GM08714 (cell line): ENCODE results near the gene CYGB.

Experiments used
- H3K4me3 ChIP-seq: fragments of 200-500 bp; sonication (Bioruptor generic); 2 replicates; pipeline ENCODE4 v1.5.1; 2014; ENCODE audit warnings: mild to moderate bottlenecking, low read length, inconsistent platforms
- ZNF274 ChIP-seq: IDR thresholded peaks from 2 replicates; pipeline ENCODE4 v1.6.1; 2012; ENCODE audit warnings: mild to moderate bottlenecking, low read depth, low read length

The CYGB gene

GRCh38 chr17:76501827-76502307 is 35.6 kb downstream of the CYGB start:
- H3K4me3 ChIP-seq = peak overlapping the region; percentile 14; the same call in 1 of the 2 replicates

DNA sequence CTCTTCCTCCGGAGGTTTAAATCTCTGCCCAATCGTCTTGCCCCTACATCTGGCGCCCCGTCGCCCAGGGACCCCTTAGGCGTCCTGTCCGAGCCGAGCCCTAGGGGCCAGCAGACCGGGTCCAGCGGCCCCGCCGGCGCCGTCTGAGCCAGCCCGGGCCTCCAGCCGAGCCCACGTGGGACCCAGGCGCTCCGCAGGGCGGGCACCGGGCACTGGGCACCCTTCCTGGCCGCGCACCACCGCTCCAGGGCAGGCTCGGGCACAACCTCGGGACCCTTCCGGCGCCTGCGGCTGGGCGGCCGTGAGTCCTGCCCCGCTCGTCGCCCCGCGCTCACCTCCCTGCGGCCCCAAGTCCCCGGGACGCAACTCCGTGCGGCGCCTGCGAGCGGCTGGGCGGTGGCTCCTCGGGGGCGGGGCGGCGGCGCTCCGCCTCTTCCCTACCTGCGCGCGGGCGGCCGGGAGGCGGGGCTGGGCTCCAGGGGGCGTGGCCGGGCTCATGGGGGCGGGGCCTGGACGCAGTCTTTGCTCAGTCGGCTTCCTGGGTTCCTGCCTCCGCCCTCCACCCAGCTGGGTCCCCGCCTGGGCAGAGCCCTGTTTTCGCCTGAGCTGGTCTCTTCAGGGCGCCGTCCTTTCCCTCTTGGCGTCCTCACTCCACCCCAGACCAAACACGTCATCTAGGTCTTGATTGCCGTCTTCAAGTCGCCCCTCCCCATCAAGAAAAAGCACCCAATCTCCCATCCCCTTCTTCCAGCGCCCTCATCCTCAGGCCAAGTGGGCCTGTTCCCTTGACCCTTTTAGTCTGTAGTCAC is 36.3 kb downstream of the CYGB start, which contains the start of gene RHBDF2:
TSS of gene RHBDF2 (minus strand) at position 406 of the 809 bp plus-strand sequence. CDS start 19,899 bp downstream, outside the sequence.
- H3K4me3 ChIP-seq = peak within 1 kb of the TSS; percentile 70
- no peak for TF ChIP-seq ZNF274

More at GRCh38 chr17:76501827-76502307, 35.6 kb downstream of the CYGB start:
- no peak for TF ChIP-seq ZNF274

GRCh38 chr17:76500747-76501017 is 36.8 kb downstream of the CYGB start:
- no peak for TF ChIP-seq ZNF274
- H3K4me3 ChIP-seq = peak overlapping the region; percentile 70

GRCh38 chr17:76500074-76500746 is 37.3 kb downstream of the CYGB start:
- peak overlapping the region; percentile 70 for H3K4me3 ChIP-seq
- no peak for TF ChIP-seq ZNF274

DNA sequence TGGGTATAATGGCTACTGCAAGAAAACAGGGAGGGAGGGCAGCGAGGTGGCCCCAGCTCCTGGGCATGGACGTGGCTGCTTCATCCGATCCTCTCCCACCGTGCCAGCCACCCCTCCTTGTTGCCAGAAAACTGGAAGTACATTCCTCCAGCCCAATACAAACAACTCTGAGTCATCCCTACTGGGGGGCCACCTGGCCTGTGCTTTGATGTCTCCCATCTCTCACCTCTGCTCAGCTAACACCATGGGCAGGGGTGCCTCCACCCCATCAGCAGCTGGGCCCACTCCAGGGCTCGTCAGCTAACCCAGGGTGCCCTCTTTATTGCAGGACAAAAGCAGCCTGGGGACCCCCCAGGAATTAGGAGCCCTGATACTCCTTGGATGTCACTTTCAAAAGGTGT is 38.2 kb downstream of the CYGB start:
- no peak for TF ChIP-seq ZNF274

DNA sequence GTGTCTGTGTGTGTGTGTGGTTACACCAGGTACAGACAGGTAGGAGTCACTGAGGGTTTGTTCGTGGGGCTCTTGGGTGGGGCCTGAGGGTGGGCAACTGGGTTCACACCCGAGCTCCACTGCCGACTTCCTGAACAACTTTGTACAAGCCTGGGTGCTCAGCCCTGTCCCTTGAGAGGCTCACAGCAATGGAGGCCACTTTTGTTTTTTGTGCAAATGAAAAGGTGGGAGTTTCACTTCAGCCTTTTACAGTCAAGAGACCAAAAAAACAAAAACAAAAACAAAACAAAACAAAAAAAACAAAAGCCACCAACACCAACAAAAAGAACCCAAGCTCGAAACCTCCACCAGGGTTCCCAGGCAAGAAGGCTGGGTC is 38.6 kb downstream of the CYGB start:
- no peak for TF ChIP-seq ZNF274
- H3K4me3 ChIP-seq = peak overlapping the region; percentile 70; the same call in 1 of the 2 replicates

More for the DNA sequence above, 38.2 kb downstream of the CYGB start:
- peak overlapping the region; percentile 70; the same call in 1 of the 2 replicates for H3K4me3 ChIP-seq

DNA sequence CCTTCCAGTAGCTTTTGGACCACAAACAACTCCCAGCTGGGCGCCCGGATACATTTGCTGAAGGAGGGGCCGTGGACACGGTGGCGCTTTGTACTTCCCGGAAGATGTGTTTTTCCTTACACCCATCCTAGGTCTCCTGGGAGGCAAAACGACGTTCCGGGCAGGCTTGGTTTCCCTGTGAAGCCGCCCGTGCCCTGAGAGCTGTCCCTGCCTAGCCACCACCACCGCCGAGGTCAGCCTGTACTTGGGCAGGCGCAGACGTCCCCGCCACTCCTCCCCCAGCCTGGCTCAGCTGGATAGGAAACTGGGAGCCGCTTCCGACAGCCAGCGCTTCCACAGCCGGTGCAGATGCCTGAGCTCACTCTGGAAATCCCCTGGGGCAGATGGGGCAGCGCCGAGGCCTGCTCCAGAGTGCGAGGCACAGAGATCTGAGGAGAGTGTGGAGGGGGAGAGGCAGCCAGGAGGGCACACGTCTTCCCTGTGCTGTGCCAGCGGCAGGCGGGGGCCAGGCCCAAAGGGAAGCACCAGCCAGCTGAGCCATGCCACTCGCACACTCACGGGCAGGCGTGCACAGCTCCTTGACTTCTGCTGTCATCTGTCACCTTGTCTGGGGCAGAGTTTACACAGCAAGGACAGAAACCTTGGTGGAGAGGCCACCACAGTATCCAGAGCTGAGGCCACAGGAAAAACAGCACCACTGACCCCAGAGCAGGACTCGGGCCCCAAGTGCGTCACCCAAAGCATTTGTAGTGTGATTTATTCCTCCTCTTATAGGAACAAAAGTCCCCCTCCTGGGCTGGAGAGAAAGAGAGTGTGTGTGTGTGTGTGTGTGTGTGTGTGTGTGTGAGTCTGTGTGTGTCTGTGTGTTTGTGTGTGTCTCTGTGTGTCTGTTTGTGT is 39.3 kb downstream of the CYGB start:
- H3K4me3 ChIP-seq = peak overlapping the region; percentile 70; the same call in 1 of the 2 replicates
- no peak for TF ChIP-seq ZNF274

DNA sequence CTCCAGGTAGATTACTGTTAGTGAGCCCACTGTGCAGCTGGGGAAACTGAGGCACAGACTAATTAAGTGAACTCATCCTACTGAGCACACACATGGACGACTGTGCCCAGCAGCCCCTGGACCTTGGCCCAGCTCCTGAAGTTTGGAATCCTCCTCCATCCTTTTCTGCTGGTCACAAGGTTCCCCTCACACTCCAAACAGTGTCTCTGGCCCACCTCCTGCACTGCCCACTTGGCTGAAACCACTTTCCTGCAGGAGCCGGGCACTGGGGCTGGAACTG is 39.9 kb downstream of the CYGB start:
- TF ChIP-seq ZNF274 = no peak
- H3K4me3 ChIP-seq = no peak overlapping the region

DNA sequence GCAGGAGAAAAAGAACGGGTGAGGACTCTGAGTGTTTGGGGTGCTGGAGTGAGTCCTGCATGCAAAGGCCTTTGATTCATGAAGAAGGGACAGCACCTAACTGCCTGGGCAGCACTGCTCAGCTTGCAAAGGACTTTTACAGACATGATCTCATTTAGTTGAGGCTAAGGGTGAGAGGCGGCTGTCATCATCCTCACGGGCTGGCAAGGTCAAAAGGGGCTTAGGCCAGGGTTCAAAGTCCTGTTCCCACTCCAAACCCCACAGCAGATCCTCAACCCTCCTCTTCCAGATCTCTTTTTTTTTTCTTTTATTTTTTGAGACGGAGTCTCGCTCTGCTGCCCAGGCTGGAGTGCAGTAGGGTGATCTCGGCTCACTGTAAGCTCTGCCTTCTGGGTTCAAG is 41.0 kb downstream of the CYGB start:
- H3K4me3 ChIP-seq = no peak overlapping the region
- TF ChIP-seq ZNF274 = no peak

DNA sequence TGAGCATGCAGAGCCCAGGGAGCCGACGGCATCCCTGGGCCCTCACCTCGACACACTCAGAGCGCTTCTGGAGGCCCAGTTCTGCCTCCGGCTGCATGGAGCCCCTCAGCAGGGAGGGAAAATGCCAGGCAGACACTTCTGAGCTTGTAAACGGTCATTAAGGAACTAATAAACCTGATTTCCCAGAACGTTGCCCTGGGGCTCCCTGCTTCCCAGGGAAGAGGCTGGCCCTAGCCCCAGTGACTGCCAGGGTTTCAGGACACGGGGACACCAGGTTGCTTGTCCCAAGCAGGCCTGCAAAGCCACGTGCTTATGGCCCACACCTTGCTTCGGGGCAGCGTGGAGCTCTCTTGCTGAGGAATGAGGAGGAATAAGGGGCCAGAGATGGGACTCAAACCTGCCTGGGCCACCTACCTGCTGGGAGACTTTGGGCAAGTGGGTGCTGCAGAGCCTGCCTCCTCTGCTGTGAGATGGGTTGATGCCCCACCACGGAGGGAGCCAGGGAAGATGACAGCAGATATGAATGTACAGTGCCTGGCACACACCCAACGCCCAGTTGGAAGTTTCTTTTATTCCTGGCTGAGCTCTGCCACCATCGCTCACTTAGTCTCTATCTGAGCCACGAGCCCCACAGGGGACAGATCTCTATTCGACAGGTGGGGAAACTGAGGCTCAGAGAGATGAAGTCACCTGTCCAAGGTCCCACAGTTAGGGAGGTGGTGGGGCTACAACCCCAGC is 41.7 kb downstream of the CYGB start:
- TF ChIP-seq ZNF274 = no peak
- no peak overlapping the region for H3K4me3 ChIP-seq

DNA sequence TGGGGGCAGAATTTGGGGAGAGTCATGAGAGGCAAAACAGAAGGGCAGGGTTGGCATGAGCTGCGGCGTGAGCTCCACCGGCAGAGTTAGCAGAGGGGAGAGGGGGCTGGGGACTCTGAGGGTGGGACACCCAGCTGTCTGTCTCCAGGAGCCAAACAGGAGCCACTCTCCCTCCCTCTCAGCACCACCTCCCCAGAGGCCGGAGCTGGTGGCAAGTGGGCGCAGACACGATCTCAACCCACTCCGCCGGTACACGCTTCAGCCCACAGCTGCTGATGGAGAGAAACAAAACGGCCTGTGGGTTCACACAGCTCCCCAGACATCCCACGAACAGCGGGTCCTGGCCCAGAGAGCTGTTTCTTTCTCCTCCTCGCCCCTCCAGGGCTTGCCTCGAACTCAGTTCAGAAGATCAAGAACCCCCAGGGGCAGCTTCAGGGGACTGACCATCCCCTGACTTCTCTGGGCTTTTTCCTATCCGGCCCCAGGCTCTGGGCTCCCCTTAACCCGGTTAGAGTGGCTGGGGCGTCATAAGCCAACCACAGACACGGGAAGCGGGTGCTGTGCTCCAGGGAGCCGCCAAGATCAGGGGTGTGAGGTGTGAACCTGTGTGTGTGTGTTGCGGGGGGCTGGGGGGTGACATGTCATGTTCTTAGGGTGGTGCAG is 43.9 kb downstream of the CYGB start:
- H3K4me3 ChIP-seq = peak overlapping the region; percentile 1; the same call in 1 of the 2 replicates
- TF ChIP-seq ZNF274 = no peak

DNA sequence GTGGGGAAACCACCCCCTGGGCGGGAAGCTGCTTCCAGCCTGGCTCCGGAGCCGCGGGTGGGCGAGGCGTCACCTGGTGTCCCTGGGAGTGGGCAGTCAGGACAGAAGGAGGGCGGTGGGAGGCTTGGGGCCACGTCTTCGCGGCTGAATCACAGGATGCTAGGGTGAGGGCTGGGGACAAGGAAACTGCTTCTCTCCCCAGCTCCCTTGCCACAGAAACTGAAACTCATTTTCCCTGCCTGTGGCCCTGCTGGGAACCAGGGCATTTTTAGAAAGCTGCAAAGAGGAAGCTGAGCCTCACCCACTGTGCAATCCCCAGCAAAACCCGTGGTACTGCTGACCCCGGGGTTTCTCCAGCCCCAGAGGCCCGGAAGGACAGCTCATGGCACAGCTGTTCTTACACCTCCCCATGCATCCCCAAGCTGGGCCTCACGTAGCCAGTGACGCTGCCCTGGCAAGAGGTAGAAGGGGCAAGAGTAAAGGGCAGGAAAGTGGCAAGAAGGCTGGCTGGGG is 44.5 kb downstream of the CYGB start:
- H3K4me3 ChIP-seq = peak overlapping the region; percentile 5; the same call in 1 of the 2 replicates
- no peak for TF ChIP-seq ZNF274
